Type B pancreatic cell (in vitro differentiated cells): ENCODE data around the gene RAMAC. TPM values are rescaled to one million over a fixed set of nuclear protein-coding genes. Genes with fewer than 3 reads are reported as not detected.

Source experiments
- DNase-seq: peaks from one replicate; pipeline ENCODE4 v3.0.0; 2021; ENCODE audit warnings: mixed read lengths; ENCODE audit not compliant: unreplicated experiment; ENCODE audit errors: extremely low spot score
- H3K27ac Mint-ChIP-seq: 2 replicates; pipeline ENCODE4 v1.8.0; 2021; ENCODE audit warnings: mild to moderate bottlenecking, mixed read lengths
- H3K27me3 Mint-ChIP-seq: 2 replicates; pipeline ENCODE4 v1.8.0; 2021; ENCODE audit warnings: mixed read lengths
- H3K36me3 Mint-ChIP-seq: 2 replicates; pipeline ENCODE4 v1.8.0; 2021; ENCODE audit warnings: mixed read lengths
- H3K4me1 Mint-ChIP-seq: one replicate; pipeline ENCODE4 v1.8.0; 2021; ENCODE audit warnings: mixed read lengths; ENCODE audit not compliant: unreplicated experiment
- H3K4me3 Mint-ChIP-seq: 2 replicates; pipeline ENCODE4 v1.8.0; 2021; ENCODE audit warnings: mild to moderate bottlenecking, mixed read lengths
- H3K9me3 Mint-ChIP-seq: 2 replicates; pipeline ENCODE4 v1.8.0; 2021; ENCODE audit warnings: mixed read lengths
- total RNA-seq: library from RNA; stranded (reverse); gene quantifications from 2 replicates; pipeline ENCODE4 v1.2.1, GENCODE V29; 2021; ENCODE audit warnings: low replicate concordance
- TF ChIP-seq, protein P1 (sequence below): fragments of 200-600 bp; sonication (generic); conservative IDR thresholded peaks from 2 replicates; pipeline ENCODE4 v1.5.0; 2021; ENCODE audit warnings: antibody characterized with exemption, mild to moderate bottlenecking

RAMAC gene
- total RNA-seq, 1 donor from 2014 or later = 31.1 TPM

DNA sequence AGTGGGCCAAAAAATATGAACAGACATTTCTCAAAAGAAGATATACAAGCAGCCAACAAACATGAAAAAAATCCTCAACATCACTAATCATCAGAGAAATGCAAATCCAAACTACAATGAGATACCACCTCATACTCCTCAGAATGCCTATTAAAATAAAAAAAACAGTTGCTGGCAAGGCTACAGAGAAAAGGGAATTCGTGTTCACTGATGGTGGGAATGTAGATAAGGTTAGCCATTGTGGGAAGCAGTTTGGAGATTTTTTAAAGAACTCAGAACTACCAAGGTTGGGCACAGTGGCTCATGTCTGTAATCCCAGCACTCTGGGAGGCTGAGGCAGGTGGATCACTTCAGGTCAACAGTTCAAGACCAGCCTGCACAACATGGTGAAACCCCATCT, 53.2 kb downstream of the RAMAC start:
- DNase-seq = no peak
- H3K4me1 Mint-ChIP-seq = no peaks in the 10 kb centered on the region
- H3K9me3 Mint-ChIP-seq = peaks cover 9% of the 10 kb centered on the region
- H3K4me3 Mint-ChIP-seq = no peak overlapping the region
- no peak overlapping the region for H3K27ac Mint-ChIP-seq
- H3K36me3 Mint-ChIP-seq = peaks cover 48% of the 10 kb centered on the region
- H3K27me3 Mint-ChIP-seq = no peaks in the 10 kb centered on the region
- TF ChIP-seq, protein P1, sequence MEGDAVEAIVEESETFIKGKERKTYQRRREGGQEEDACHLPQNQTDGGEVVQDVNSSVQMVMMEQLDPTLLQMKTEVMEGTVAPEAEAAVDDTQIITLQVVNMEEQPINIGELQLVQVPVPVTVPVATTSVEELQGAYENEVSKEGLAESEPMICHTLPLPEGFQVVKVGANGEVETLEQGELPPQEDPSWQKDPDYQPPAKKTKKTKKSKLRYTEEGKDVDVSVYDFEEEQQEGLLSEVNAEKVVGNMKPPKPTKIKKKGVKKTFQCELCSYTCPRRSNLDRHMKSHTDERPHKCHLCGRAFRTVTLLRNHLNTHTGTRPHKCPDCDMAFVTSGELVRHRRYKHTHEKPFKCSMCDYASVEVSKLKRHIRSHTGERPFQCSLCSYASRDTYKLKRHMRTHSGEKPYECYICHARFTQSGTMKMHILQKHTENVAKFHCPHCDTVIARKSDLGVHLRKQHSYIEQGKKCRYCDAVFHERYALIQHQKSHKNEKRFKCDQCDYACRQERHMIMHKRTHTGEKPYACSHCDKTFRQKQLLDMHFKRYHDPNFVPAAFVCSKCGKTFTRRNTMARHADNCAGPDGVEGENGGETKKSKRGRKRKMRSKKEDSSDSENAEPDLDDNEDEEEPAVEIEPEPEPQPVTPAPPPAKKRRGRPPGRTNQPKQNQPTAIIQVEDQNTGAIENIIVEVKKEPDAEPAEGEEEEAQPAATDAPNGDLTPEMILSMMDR = no peak

Other genes starting within 250 kb of the RAMAC start
- gene FSD2, start 180.1 kb upstream of the RAMAC start, total RNA-seq = not detected in 2 replicates
- 9.0 and 10.9 TPM in 2 replicates for gene WHAMM, start 176.6 kb upstream of the RAMAC start, total RNA-seq
- 18.8 and 23.4 TPM in 2 replicates for gene HOMER2, start 33.5 kb upstream of the RAMAC start, total RNA-seq
- 20.8 and 26.8 TPM in 2 replicates for gene C15orf40, start 25.4 kb downstream of the RAMAC start, total RNA-seq
- 40.5 and 40.7 TPM in 2 replicates for gene BTBD1, start 81.0 kb downstream of the RAMAC start, total RNA-seq
- gene TM6SF1, start 121.4 kb downstream of the RAMAC start, total RNA-seq = 0.14 and 0.24 TPM in 2 replicates
- 55.9 and 78.8 TPM in 2 replicates for gene HDGFL3, start 221.6 kb downstream of the RAMAC start, total RNA-seq